Endothelial cell (in vitro differentiated cells): ENCODE results near the gene KIFAP3. TPM values are rescaled to one million over a fixed set of nuclear protein-coding genes. Genes with fewer than 3 reads are reported as not detected.

ENCODE experiments used
- DNase-seq: peaks from one replicate; pipeline ENCODE4 v3.0.0; 2021; ENCODE audit warnings: low spot score
- H3K27ac Mint-ChIP-seq: one replicate; pipeline ENCODE4 v1.8.0; 2021; ENCODE audit warnings: mixed read lengths, inconsistent platforms; ENCODE audit not compliant: unreplicated experiment
- H3K27me3 Mint-ChIP-seq: one replicate; pipeline ENCODE4 v1.8.0; 2021; ENCODE audit warnings: mild to moderate bottlenecking, moderate library complexity, mixed read lengths, inconsistent platforms; ENCODE audit not compliant: unreplicated experiment
- H3K36me3 Mint-ChIP-seq: one replicate; pipeline ENCODE4 v1.8.0; 2021; ENCODE audit warnings: mild to moderate bottlenecking, low read depth, mixed read lengths, inconsistent platforms; ENCODE audit not compliant: unreplicated experiment
- H3K4me1 Mint-ChIP-seq: one replicate; pipeline ENCODE4 v1.8.0; 2021; ENCODE audit warnings: mild to moderate bottlenecking, mixed read lengths, inconsistent platforms; ENCODE audit not compliant: unreplicated experiment
- H3K4me3 Mint-ChIP-seq: one replicate; pipeline ENCODE4 v1.8.0; 2021; ENCODE audit warnings: mild to moderate bottlenecking, mixed read lengths, inconsistent platforms; ENCODE audit not compliant: unreplicated experiment
- H3K9me3 Mint-ChIP-seq: one replicate; pipeline ENCODE4 v1.8.0; 2021; ENCODE audit warnings: mixed read lengths, inconsistent platforms; ENCODE audit not compliant: unreplicated experiment
- CTCF ChIP-seq: fragments of 200-600 bp; sonication (generic); IDR thresholded peaks from one replicate; pipeline ENCODE4 v1.5.0; 2021; ENCODE audit warnings: antibody characterized with exemption; ENCODE audit not compliant: unreplicated experiment
- total RNA-seq: library from RNA; stranded (reverse); fragmentation: NEBNext Ultra II Directional; extraction: Animal tissue kit (Norgen Biotek cat#: 25700); gene quantifications from one replicate; pipeline ENCODE4 v1.2.1, GENCODE V29; 2021; ENCODE audit not compliant: unreplicated experiment

The KIFAP3 gene
- total RNA-seq, 1 donor from 2014 or later, result 49.7 TPM

GRCh38 chr1:169904834-169905233 lies 169.7 kb downstream of the KIFAP3 start:
- peaks cover 41% of the 10 kb centered on the region for H3K4me1 Mint-ChIP-seq
- H3K4me3 Mint-ChIP-seq, result no peak overlapping the region
- H3K27me3 Mint-ChIP-seq, result peaks cover 3% of the 10 kb centered on the region
- H3K27ac Mint-ChIP-seq, result no peak overlapping the region
- H3K36me3 Mint-ChIP-seq, result no peaks in the 10 kb centered on the region
- H3K9me3 Mint-ChIP-seq, result no peaks in the 10 kb centered on the region
- no peak for TF ChIP-seq CTCF
- DNase-seq, result no peak

- Mint-ChIP-seq H3K36me3 (no peaks in the 10 kb centered on the region), H3K27me3 (peaks cover 3% of the 10 kb centered on the region), H3K4me3 (no peak overlapping the region), H3K27ac (peak overlapping the region; percentile 88), H3K4me1 (peaks cover 55% of the 10 kb centered on the region), H3K9me3 (no peaks in the 10 kb centered on the region)
- DNase-seq, result no peak
- TF ChIP-seq CTCF, result no peak
These were observed 171.7 kb downstream of the KIFAP3 start for GRCh38 chr1:169902751-169903150.

- no peaks in the 10 kb centered on the region for H3K36me3 Mint-ChIP-seq
- DNase-seq, result no peak
- peaks cover 69% of the 10 kb centered on the region for H3K4me1 Mint-ChIP-seq
- no peak overlapping the region for H3K4me3 Mint-ChIP-seq
- H3K27me3 Mint-ChIP-seq, result peaks cover 5% of the 10 kb centered on the region
- no peak for TF ChIP-seq CTCF
- H3K27ac Mint-ChIP-seq, result no peak overlapping the region
- no peaks in the 10 kb centered on the region for H3K9me3 Mint-ChIP-seq
These were observed 173.4 kb downstream of the KIFAP3 start for GRCh38 chr1:169901115-169901514.

GRCh38 chr1:169900571-169900970 lies 173.9 kb downstream of the KIFAP3 start:
- H3K27me3 Mint-ChIP-seq, result peaks cover 5% of the 10 kb centered on the region

More at GRCh38 chr1:169900571-169900970, 173.9 kb downstream of the KIFAP3 start:
- Mint-ChIP-seq H3K9me3 (no peaks in the 10 kb centered on the region), H3K4me1 (peaks cover 69% of the 10 kb centered on the region), H3K36me3 (no peaks in the 10 kb centered on the region), H3K27ac (no peak overlapping the region), H3K4me3 (no peak overlapping the region)
- TF ChIP-seq CTCF, result no peak
- no peak for DNase-seq
